Measurements from ENCODE around the gene ATXN7L1. TPM values are rescaled to one million over a fixed set of nuclear protein-coding genes. Genes with fewer than 3 reads are reported as not detected.

Gene ATXN7L1
- total RNA-seq, 1 experiment from 2014 or later = 38.5 TPM

GRCh38 chr7:105879782-105880181 is 3.4 kb upstream of the ATXN7L1 start (continued):
- TF ChIP-seq, protein P1, sequence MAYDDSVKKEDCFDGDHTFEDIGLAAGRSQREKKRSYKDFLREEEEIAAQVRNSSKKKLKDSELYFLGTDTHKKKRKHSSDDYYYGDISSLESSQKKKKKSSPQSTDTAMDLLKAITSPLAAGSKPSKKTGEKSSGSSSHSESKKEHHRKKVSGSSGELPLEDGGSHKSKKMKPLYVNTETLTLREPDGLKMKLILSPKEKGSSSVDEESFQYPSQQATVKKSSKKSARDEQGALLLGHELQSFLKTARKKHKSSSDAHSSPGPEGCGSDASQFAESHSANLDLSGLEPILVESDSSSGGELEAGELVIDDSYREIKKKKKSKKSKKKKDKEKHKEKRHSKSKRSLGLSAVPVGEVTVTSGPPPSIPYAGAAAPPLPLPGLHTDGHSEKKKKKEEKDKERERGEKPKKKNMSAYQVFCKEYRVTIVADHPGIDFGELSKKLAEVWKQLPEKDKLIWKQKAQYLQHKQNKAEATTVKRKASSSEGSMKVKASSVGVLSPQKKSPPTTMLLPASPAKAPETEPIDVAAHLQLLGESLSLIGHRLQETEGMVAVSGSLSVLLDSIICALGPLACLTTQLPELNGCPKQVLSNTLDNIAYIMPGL (CRISPR knock-in tag; IDR thresholded peaks at IDR 0.05) = no peak
- TF ChIP-seq ETV6 (CRISPR knock-in tag; IDR thresholded peaks at IDR 0.05) (no peak), SMAD4 (CRISPR knock-in tag; IDR thresholded peaks at IDR 0.05) (no peak)
- TF ChIP-seq, protein P2, sequence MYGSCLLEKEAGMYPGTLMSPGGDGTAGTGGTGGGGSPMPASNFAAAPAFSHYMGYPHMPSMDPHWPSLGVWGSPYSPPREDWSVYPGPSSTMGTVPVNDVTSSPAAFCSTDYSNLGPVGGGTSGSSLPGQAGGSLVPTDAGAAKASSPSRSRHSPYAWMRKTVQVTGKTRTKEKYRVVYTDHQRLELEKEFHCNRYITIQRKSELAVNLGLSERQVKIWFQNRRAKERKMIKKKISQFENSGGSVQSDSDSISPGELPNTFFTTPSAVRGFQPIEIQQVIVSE (CRISPR knock-in tag; IDR thresholded peaks at IDR 0.05; ENCODE audit: borderline replicate concordance) = no peak

GRCh38 chr7:105878746-105879605 is 2.6 kb upstream of the ATXN7L1 start:
- Mint-ChIP-seq H3K27me3 (ENCODE audit: low read depth) (peaks cover 10% of the 10 kb centered on the region), H3K4me3 (peak overlapping the region; percentile 89), H3K27ac (no peak overlapping the region), H3K36me3 (peaks cover 29% of the 10 kb centered on the region), H3K9me3 (0 out of 2 replicates have a peak, but pooled peaks cover 3% of the 10 kb centered on the region), H3K4me1 (peaks cover 63% of the 10 kb centered on the region)
- ChIA-PET POLR2A (no interaction called here), CTCF (interaction anchor here (1.0 to 5.7 kb wide), 13 partner anchors 14 to 190 kb away, joined by 3 to 33 read pairs (median 5); no protein-coding TSS in a partner anchor)
- no peak for DNase-seq (ENCODE audit: low spot score)
- TF ChIP-seq JUN (CRISPR knock-in tag; IDR thresholded peaks at IDR 0.05) = no peak
- TF ChIP-seq SOX15 (CRISPR knock-in tag; IDR thresholded peaks at IDR 0.05) = no peak
- TF ChIP-seq, protein P3, sequence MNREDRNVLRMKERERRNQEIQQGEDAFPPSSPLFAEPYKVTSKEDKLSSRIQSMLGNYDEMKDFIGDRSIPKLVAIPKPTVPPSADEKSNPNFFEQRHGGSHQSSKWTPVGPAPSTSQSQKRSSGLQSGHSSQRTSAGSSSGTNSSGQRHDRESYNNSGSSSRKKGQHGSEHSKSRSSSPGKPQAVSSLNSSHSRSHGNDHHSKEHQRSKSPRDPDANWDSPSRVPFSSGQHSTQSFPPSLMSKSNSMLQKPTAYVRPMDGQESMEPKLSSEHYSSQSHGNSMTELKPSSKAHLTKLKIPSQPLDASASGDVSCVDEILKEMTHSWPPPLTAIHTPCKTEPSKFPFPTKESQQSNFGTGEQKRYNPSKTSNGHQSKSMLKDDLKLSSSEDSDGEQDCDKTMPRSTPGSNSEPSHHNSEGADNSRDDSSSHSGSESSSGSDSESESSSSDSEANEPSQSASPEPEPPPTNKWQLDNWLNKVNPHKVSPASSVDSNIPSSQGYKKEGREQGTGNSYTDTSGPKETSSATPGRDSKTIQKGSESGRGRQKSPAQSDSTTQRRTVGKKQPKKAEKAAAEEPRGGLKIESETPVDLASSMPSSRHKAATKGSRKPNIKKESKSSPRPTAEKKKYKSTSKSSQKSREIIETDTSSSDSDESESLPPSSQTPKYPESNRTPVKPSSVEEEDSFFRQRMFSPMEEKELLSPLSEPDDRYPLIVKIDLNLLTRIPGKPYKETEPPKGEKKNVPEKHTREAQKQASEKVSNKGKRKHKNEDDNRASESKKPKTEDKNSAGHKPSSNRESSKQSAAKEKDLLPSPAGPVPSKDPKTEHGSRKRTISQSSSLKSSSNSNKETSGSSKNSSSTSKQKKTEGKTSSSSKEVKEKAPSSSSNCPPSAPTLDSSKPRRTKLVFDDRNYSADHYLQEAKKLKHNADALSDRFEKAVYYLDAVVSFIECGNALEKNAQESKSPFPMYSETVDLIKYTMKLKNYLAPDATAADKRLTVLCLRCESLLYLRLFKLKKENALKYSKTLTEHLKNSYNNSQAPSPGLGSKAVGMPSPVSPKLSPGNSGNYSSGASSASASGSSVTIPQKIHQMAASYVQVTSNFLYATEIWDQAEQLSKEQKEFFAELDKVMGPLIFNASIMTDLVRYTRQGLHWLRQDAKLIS (CRISPR knock-in tag; IDR thresholded peaks at IDR 0.05; ENCODE audit: borderline replicate concordance) = no peak
- no peak for TF ChIP-seq PRRX2 (CRISPR knock-in tag; IDR thresholded peaks at IDR 0.05)
- no peak for TF ChIP-seq ZNF317 (CRISPR knock-in tag; IDR thresholded peaks at IDR 0.05; ENCODE audit: borderline replicate concordance, low read depth)
- no peak for TF ChIP-seq ZBTB43 (CRISPR knock-in tag; IDR thresholded peaks at IDR 0.05)
- TF ChIP-seq, protein P1 (CRISPR knock-in tag; IDR thresholded peaks at IDR 0.05) = no peak
- TF ChIP-seq ZNF219 (CRISPR knock-in tag; IDR thresholded peaks at IDR 0.05; ENCODE audit: borderline replicate concordance) = no peak
- TF ChIP-seq HMGA2 (CRISPR knock-in tag; IDR thresholded peaks at IDR 0.05) = no peak
- no peak for TF ChIP-seq ZNF121 (CRISPR knock-in tag; IDR thresholded peaks at IDR 0.05)
- TF ChIP-seq ATF3 (CRISPR knock-in tag; conservative IDR thresholded peaks at IDR 0.05) = no peak
- 0 out of 2 replicates have a peak, but pooled peaks have one; percentile 5 for ATAC-seq
